ENCODE results near the gene TAF7.

DNA sequence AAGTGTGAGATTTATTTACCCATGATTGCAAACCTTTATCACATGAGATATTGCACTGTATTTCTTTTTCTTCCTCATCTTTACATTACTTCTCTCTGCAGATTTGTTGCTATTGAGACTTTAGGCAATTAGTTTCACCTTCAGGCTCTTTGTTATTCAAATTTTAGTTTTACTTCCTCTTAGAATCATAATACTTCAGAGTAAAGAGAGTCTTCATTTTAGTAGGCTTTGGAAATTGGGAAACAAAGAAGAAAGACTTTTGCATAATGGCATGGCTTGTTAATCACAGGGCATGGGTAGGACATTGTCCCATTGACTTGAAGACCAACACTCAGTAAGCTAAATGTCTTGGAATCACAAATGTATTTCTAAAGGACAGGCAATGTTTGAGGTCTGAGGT is 42.1 kb upstream of the TAF7 start:
- TF ChIP-seq, protein P1, sequence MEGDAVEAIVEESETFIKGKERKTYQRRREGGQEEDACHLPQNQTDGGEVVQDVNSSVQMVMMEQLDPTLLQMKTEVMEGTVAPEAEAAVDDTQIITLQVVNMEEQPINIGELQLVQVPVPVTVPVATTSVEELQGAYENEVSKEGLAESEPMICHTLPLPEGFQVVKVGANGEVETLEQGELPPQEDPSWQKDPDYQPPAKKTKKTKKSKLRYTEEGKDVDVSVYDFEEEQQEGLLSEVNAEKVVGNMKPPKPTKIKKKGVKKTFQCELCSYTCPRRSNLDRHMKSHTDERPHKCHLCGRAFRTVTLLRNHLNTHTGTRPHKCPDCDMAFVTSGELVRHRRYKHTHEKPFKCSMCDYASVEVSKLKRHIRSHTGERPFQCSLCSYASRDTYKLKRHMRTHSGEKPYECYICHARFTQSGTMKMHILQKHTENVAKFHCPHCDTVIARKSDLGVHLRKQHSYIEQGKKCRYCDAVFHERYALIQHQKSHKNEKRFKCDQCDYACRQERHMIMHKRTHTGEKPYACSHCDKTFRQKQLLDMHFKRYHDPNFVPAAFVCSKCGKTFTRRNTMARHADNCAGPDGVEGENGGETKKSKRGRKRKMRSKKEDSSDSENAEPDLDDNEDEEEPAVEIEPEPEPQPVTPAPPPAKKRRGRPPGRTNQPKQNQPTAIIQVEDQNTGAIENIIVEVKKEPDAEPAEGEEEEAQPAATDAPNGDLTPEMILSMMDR (IDR thresholded peaks at IDR 0.05; ENCODE audit: low read length): no peak
- TF ChIP-seq EZH2 (optimal IDR thresholded peaks at IDR 0.05; ENCODE audit: low read depth, low read length): no peak

All from MM.1S (cell line).